ENCODE measurements around the gene TMEM107.

TMEM107 gene

DNA sequence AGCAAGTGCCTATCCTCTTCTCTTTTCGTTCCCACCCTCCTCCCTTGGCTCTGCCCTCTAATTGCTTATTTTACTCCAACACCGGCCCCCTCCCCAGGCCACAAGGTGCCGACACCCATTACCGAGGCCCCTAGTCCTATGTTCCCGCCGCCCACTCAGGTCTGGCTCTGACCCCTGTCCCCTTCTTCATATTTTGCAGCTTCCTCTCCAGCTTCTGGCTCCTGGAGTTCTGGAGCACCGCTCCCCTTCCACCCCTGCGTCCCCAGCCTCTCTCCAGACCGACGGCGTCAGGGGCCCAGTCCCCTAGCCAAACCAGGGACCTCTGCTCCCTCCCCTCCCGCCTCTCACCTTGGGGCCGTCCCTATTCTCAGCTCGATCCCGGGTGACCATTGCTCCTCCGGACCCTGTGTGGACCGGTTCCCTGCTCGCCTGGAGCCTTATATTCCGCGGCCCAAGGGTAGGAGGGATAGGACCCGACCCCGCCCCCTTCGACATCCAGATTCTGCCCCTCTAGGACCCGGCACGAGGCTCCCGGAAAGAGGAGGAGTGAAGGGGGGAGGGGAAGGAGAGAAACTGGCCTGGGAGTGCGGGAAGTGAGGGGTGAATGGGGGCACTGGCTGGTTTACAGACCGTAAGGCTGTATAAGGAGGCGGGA is 52.4 kb downstream of the TMEM107 start, which contains the start of gene HES7:
Gene HES7, minus strand, starts transcription at position 412 of the 655 bp plus-strand sequence. Its CDS starts 22 bp downstream, at position 390.
- H3K4me1 ChIP-seq (ENCODE audit: low read length) = peaks cover 12% of the 10 kb centered on the region; the same call in 1 of the 2 replicates

DNA sequence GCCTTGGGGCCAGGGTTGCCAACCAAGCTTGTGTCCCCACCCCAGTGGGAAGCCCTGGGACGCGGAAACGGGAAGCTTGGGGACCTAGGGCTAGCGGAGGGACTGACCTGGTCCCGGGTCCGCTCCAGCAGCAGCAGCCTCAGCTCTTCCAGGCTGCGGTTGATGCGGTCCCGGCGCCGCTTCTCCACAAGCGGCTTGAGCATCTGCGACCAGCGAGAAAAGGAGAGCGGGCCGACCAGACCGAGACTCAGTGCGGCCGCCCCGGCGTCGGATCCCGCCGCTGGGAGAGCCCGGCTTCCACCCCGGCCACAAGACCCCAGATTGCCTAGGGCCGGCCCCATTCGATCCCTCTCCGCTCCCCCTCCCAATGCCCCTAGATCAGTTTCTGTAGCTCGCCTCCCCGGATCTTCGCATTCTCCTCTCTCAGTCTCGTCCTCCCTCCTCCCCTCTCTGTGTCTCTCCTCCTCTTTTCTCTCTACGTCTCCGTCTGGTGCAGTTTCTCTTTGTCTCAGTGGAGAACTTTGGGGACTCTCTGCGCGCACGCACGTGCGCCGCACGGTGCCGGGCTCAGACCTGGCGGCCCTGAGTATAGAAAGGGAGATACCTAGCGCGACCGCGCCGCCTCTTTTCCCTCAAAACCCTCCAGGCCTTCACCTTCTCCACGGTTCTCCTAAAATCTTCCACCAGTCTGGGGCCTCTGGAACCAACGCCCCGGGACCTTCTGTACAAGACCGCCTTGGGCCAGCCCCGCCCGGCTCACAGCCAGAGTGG is 53.1 kb downstream of the TMEM107 start:
- Histone ChIP-seq H3K27ac (ENCODE audit: low read length) (no peak overlapping the region), H4K20me1 (ENCODE audit: insufficient read depth, low read length) (no peaks in the 10 kb centered on the region), H3K27me3 (ENCODE audit: low read depth, low read length) (no peaks in the 10 kb centered on the region), H3K36me3 (replicated peaks; ENCODE audit: low read depth, low read length) (no peaks in the 10 kb centered on the region), H3K9me3 (ENCODE audit: insufficient read depth, low read length) (no peaks in the 10 kb centered on the region), H3K9ac (ENCODE audit: low read length) (peak overlapping the region; percentile 80), H3K4me2 (ENCODE audit: low read length) (peak overlapping the region; percentile 99), H3K4me1 (ENCODE audit: low read length) (peaks cover 13% of the 10 kb centered on the region; the same call in 1 of the 2 replicates), H2AFZ (ENCODE audit: low read depth, low read length) (0 out of 2 replicates have a peak overlapping the region, but pooled peaks have one; percentile 80), H3K79me2 (ENCODE audit: low read length) (no peaks in the 10 kb centered on the region), H3K4me3 (ENCODE audit: low read length) (peak overlapping the region; percentile 100)
- TF ChIP-seq, protein P1, sequence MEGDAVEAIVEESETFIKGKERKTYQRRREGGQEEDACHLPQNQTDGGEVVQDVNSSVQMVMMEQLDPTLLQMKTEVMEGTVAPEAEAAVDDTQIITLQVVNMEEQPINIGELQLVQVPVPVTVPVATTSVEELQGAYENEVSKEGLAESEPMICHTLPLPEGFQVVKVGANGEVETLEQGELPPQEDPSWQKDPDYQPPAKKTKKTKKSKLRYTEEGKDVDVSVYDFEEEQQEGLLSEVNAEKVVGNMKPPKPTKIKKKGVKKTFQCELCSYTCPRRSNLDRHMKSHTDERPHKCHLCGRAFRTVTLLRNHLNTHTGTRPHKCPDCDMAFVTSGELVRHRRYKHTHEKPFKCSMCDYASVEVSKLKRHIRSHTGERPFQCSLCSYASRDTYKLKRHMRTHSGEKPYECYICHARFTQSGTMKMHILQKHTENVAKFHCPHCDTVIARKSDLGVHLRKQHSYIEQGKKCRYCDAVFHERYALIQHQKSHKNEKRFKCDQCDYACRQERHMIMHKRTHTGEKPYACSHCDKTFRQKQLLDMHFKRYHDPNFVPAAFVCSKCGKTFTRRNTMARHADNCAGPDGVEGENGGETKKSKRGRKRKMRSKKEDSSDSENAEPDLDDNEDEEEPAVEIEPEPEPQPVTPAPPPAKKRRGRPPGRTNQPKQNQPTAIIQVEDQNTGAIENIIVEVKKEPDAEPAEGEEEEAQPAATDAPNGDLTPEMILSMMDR (IDR thresholded peaks at IDR 0.05; ENCODE audit: low read depth, low read length) = no peak
- no peak for TF ChIP-seq EZH2phosphoT487 (IDR thresholded peaks at IDR 0.05; ENCODE audit: low read depth)

More for the DNA sequence above, 52.4 kb downstream of the TMEM107 start, which contains the start of gene HES7:
- Histone ChIP-seq H3K9ac (ENCODE audit: low read length) (peak within 1 kb of the TSS; percentile 80), H4K20me1 (ENCODE audit: insufficient read depth, low read length) (no peaks in the 10 kb centered on the region), H3K27me3 (ENCODE audit: low read depth, low read length) (no peaks in the 10 kb centered on the region), H3K79me2 (ENCODE audit: low read length) (no peaks in the 10 kb centered on the region), H3K9me3 (ENCODE audit: insufficient read depth, low read length) (no peaks in the 10 kb centered on the region), H3K4me2 (ENCODE audit: low read length) (peak within 1 kb of the TSS; percentile 99), H3K27ac (ENCODE audit: low read length) (no peak within 1 kb of the TSS), H3K4me3 (ENCODE audit: low read length) (peak within 1 kb of the TSS; percentile 100), H2AFZ (ENCODE audit: low read depth, low read length) (peak within 1 kb of the TSS; percentile 80; the same call in 1 of the 2 replicates), H3K36me3 (replicated peaks; ENCODE audit: low read depth, low read length) (no peaks in the 10 kb centered on the region)
- TF ChIP-seq, protein P1 (IDR thresholded peaks at IDR 0.05; ENCODE audit: low read depth, low read length) = no peak
- TF ChIP-seq EZH2phosphoT487 (IDR thresholded peaks at IDR 0.05; ENCODE audit: low read depth) = no peak
